Epithelial cell of esophagus (primary cell): ENCODE results near the gene HNRNPH2.

Source experiments
- DNase-seq: peaks from one replicate; pipeline ENCODE4 v3.0.0; 2010; ENCODE audit warnings: low read depth
- H3K4me3 ChIP-seq: 2 replicates; pipeline ENCODE4 v1.5.1; 2011; ENCODE audit warnings: mild to moderate bottlenecking, low read length, control low read depth
- TF ChIP-seq, protein P1 (sequence below): IDR thresholded peaks from 2 replicates; pipeline ENCODE4 v1.5.1; 2011; ENCODE audit warnings: low read depth, mild to moderate bottlenecking, low read length, control low read depth, inconsistent platforms; ENCODE audit not compliant: insufficient read depth; ENCODE audit errors: missing control alignments

HNRNPH2 gene

GRCh38 chrX:101407748-101408531 is at the start of gene HNRNPH2, which contains the start of gene GLA:
TSS of gene HNRNPH2 (plus strand) at chrX:101408222. CDS start at chrX:101411989, 3,767 bp downstream.
TSS of gene GLA (minus strand) at chrX:101407925. CDS start at chrX:101407903, 22 bp downstream.
- peak; percentile 96 for DNase-seq
- peak within 1 kb of the TSS; percentile 77 for H3K4me3 ChIP-seq

DNA sequence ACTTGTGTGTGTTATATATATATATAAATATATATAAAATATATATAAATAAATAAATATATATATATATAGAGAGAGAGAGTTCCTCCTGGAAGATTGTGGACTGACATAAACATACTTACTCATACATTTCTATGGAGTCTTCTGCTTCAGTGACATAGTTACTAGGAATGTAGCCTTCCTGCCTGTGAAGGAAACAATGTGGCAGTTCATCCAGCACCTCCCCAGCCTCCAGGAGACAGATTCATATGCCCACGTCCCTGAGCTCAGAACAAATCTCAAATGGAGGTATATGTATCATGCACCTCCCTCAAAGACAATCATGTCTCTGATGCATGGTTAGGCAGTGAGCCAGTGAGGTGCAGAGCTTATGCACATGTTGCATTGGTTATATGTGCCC is 48.1 kb upstream of the HNRNPH2 start:
- H3K4me3 ChIP-seq, result no peak overlapping the region

More at GRCh38 chrX:101407748-101408531, at the start of gene HNRNPH2, which contains the start of gene GLA:
- TF ChIP-seq, protein P1, sequence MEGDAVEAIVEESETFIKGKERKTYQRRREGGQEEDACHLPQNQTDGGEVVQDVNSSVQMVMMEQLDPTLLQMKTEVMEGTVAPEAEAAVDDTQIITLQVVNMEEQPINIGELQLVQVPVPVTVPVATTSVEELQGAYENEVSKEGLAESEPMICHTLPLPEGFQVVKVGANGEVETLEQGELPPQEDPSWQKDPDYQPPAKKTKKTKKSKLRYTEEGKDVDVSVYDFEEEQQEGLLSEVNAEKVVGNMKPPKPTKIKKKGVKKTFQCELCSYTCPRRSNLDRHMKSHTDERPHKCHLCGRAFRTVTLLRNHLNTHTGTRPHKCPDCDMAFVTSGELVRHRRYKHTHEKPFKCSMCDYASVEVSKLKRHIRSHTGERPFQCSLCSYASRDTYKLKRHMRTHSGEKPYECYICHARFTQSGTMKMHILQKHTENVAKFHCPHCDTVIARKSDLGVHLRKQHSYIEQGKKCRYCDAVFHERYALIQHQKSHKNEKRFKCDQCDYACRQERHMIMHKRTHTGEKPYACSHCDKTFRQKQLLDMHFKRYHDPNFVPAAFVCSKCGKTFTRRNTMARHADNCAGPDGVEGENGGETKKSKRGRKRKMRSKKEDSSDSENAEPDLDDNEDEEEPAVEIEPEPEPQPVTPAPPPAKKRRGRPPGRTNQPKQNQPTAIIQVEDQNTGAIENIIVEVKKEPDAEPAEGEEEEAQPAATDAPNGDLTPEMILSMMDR, result no peak

DNA sequence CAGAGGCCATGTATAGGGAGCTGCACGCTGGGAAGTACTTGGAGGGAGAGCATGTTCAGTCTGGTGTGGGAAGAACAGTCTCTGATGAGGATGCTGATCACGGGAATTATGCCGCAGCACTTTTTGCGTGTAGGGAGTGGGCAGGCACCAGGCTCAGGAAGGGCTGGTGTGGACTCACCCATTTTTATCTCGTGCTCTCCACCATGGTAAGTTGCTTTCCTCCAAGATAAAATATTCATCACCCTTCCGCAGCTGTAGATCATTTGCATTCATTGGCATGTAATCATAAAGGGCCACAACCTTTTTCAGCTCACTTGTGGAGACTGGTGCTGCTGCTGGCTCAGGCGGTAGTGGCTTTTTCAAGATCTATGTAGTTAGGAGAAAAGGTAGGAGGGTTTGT is 47.6 kb upstream of the HNRNPH2 start:
- H3K4me3 ChIP-seq, result no peak overlapping the region
- DNase-seq, result no peak
- TF ChIP-seq, protein P1, result no peak

More for the DNA sequence above, 48.1 kb upstream of the HNRNPH2 start:
- peak; percentile 59 for DNase-seq
- TF ChIP-seq, protein P1, result no peak

- TF ChIP-seq, protein P1, result no peak
- DNase-seq, result peak; percentile 2
- no peak overlapping the region for H3K4me3 ChIP-seq
These were observed 45.9 kb upstream of the HNRNPH2 start for GRCh38 chrX:101362116-101362515.

GRCh38 chrX:101362757-101363156 is 45.3 kb upstream of the HNRNPH2 start:
- no peak overlapping the region for H3K4me3 ChIP-seq
- TF ChIP-seq, protein P1, result no peak
- DNase-seq, result no peak

GRCh38 chrX:101365301-101365795 is 42.7 kb upstream of the HNRNPH2 start:
- peak; percentile 32 for DNase-seq
- no peak overlapping the region for H3K4me3 ChIP-seq
- TF ChIP-seq, protein P1, result no peak
